IPS DF 19.7 (cell line): ENCODE data around the gene MND1.
A peak's percentile ranks its signal among the peaks of the same experiment; 100 is the strongest.
"Not testable (repeated sequence)": the region's sequence is repeated elsewhere in the genome, so short reads cannot be mapped to it uniquely, and the experiment has no call there.

Source experiments
- DNase-seq: peaks from one replicate; pipeline ENCODE4 v3.0.0-alpha.2; 2013; ENCODE audit warnings: low read depth, low spot score

Gene MND1

GRCh38 chr4:153402366-153402765 lies 57.9 kb downstream of the MND1 start:
- DNase-seq = no peak

- DNase-seq = no peak
These were observed 59.2 kb downstream of the MND1 start for GRCh38 chr4:153403726-153404125.

GRCh38 chr4:153407906-153408305 lies 63.4 kb downstream of the MND1 start:
- DNase-seq = no peak

DNA sequence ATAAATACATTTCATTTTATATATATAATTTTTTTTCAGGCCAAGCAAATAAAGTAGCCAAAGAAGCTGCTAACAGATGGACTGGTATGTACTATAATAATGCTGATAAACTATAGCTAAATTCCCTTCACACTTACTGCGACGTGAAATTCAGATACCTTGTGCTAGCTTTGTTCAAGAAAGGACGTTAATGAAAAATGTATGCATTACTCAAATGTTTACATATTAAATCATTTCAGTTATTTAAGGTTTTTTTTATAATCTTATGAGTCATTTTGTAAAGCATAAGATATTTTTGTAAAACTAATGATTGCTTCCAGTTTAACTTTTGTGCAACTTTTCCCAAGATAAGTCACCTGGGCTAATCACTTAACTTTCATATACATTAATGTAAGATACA lies 64.4 kb downstream of the MND1 start:
- no peak for DNase-seq

GRCh38 chr4:153409412-153409811 lies 64.9 kb downstream of the MND1 start:
- DNase-seq = no peak

- no peak for DNase-seq
These were observed 65.5 kb downstream of the MND1 start for GRCh38 chr4:153409924-153410501.

GRCh38 chr4:153413842-153414241 lies 69.4 kb downstream of the MND1 start:
- DNase-seq = no peak

DNA sequence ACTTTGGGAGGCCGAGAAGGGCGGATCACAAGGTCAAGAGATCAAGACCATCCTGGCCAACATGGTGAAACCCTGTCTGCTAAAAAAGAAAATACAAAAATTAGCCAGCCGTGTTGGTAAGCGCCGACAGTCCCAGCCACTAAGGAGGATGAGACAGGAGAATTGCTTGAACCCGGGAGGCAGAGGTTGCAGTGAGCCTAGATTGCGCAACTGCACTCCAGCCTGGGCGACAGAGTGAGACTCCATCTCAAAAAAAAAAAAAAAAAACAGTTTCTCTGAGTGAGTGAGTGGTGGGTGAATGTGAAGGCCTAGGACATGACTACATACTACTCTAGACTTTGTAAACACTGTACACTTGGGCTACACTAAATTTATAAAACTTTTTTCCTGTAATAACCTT lies 72.0 kb downstream of the MND1 start:
- not testable (repeated sequence) for DNase-seq

DNA sequence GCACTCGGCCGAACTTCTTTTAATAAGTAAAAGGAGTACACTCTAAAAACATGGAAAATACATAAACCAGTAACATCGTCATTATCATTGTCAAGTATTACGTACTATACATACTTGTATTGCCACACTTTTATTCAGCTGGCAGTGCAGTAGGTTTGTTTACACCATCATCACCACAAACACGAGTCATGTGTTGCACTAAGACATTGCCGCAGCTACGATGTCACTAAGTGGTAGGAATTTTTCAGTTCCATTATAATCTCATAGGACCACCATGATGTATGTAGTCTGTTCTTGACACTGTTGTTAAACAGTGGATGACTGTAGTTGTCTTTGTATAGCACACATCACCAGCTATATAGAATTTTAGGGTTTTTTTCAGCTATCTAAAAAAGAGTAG lies 73.6 kb downstream of the MND1 start:
- DNase-seq = no peak

DNA sequence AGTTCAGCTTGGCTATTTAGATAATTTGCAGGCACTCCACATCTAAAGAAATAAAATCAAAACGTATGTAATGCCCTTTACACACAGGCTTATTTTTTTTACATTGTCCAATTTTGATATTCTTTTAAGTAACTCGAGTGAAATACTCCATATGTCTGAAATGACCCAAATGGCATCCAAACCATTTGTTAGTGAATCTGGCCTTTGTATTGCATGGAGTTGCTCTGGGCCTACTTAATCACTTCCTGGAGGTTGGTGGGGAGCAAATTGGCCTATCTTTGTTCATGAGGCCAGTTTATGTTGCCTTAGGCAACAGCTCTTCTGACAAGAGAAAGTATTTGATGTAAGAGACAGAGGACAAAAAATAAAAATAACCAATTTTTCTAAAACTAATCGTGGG lies 74.1 kb downstream of the MND1 start:
- DNase-seq = peak; percentile 23

GRCh38 chr4:153419029-153419428 lies 74.5 kb downstream of the MND1 start:
- no peak for DNase-seq

DNA sequence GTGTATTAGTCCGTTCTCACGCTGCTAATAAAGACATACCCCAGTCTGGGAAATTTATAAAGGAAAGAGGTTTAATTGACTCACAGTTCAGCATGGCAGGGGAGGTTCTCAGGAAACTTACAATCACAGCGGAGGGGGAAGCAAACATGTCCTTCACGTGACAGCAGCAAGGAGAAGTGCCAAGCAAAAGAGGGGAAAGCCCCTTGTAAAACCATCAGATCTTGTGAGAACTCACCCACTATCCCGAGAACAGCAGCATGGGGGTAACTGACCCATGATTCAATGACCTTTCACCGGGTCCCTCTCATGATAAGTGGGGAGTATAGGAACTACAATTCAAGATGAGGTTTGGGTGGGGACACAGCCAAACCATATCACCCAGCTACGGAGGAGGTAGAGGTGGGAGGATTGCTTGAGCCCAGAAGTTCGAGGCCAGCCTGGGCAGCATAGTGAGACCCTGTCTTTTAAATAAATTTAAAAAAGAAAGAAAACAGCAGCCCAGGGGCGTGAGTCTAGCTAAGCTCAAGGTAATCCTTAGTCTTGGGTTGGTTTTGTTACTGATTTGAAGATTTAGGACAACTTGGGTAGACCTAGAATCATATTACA lies 75.3 kb downstream of the MND1 start:
- DNase-seq = no peak

DNA sequence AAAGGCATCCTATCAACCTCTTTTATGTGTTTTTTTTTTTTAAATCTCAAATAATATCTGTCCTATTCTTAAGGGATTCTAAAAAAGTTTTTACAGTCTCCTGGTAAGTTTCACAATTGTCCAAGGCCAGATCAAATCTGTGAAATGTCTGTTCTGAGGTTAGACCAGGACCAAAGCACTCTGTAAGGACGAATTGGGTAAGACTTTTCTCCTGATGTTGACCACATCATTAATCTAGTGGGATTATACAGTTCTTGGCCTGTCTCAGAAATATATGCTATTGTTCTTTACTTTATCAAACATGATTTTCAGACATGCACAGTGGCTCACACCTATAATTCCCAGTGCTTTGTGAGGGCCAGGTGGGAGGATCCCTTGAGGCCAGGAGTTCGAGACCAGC lies 75.9 kb downstream of the MND1 start:
- DNase-seq = no peak

- no peak for DNase-seq
These were observed 77.5 kb downstream of the MND1 start for GRCh38 chr4:153421941-153422340.

DNA sequence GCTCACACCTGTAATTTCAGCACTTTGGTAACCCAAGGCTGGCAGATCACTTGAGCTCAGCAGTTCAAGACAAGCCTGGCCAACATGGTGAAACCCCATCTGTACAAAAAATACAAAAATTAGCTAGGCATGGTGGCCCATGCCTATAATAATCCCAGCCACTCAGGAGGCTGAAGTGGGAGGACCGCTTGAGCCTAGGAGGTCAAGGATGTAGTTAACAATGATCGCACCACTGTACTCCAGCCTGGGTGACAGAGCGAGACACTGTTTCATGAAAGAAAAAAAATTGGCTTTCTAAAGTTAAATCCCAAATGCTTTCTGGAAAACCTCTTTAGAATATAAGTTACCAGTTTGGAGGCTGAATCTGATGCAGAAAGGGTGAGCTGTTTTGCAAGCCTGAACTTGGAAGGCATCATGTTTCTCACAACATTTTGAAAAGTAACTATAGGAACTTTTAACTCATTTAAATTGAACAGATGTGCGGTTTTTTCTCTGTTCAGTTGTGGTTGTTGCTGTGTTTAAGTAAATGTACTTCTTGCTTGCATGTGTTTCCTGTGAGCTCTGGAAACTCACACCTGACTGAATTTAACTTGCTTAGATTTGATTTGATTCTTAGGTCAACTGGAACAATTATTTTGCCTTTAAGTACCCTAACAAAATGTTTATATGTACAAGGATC lies 81.9 kb downstream of the MND1 start:
- DNase-seq = no peak

- DNase-seq = no peak
These were observed 83.0 kb downstream of the MND1 start for GRCh38 chr4:153427363-153428071.

DNA sequence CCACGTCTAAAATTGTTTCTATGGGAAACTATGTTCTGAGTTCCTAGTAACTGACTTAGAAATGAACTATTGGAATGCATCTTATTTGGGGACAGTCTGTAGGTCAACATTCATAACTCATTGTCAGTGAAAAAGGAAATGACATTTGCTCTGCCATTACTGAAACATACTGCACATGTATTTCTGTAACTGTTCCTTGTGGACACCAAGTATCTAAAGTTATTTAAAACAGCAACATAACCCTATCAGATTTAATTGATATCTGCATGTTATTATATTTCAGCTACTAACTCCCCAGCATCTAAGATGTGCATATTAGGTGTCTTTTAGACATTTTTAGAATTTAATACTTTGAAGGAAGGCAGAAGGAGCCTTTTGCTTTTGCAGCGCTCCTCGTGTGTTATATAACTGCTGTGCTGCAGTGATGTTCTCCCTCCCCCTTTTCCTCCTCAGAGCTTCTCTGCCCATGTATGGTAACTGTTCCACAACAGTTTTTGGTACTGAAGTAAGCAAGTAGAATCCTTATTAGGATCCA lies 84.5 kb downstream of the MND1 start:
- no peak for DNase-seq

- DNase-seq = peak; percentile 30
These were observed 88.7 kb downstream of the MND1 start for GRCh38 chr4:153432965-153433753.

DNA sequence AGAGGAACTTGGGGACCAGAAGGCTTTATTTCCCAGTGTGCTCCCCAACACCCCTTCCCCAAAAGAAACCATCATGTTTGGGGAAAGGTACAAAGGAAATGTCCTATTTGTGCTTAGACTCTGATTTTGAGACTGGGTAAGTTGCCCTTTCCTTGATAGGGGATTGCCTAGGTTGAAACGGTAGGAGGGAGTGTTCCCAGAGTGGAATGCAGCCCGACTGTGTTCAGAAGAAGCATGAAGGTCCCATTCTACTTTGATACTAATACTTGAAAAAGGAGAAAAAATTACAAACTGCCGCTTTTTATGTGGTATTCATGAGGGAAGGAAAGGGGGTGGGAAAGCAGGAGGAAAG lies 89.2 kb downstream of the MND1 start:
- DNase-seq = no peak

DNA sequence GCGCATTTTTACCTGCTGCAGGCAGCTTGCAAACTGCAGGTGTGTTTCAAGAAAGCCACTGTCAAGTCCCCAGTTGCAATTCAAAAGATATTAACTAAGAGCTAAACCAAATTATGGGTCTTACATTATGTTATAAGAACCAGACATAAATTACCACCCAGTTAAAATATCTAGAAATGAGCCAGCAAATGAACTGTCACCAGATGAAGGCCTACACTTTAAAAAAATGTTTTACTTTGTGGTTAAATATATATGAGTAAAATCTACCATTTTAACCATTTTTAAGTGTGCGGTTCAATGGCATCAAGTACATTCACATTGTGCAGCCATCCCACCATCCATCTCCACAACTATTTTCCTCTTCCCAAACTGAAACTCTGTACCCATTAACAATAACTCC lies 89.7 kb downstream of the MND1 start:
- DNase-seq = no peak

DNA sequence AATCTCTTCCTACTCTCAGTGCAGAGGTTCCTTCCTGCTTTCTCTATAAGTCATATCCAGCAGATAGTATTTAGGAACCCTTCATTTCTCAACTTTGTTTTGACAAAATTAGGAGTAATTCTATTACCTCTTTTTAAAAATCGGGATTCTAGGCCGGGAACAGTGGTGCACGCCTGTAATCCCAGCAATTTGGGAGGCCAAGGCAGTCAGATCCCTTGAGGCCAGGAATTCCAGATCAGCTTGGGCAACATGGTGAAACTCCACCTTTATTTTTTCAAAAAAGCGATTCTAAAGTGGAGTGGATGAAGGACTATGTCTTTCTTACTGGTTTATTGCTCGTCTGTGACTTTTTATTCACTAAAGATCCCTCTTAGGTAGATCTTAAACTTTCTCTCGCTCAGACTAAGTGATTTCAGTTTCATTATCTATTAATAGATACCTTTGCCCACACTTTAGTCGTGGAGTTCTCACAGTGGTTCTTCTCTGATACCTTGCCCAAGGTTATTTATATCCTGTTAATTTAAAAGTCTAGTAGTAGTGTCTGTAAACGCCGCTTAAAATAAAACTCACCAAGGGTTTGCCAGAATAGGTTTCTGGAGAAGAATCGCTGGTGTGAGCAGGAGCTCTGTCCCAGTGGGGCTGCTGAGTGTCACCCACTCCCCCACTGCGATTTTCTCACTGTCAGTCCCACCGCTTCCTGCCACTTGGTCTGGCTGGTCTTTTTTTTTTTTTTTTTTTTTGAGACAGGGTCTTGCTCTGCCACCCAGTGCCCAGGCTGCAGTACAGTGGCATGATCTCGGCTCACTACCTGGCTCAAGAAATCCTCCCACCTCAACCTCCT lies 94.6 kb downstream of the MND1 start:
- no peak for DNase-seq
